GM23338 (cell line): ENCODE results near the gene NOP16. TPM values are rescaled to one million over a fixed set of nuclear protein-coding genes. Genes with fewer than 3 reads are reported as not detected.
A peak's percentile ranks its signal among the peaks of the same experiment; 100 is the strongest.

Experiments
- ATAC-seq: fragments of 200-7000 bp; cut with Tn5 transposase; 3 replicates; pipeline ENCODE4 v1.9.1; 2020
- DNase-seq: peaks from one replicate; pipeline ENCODE4 v3.0.0-alpha.2; 2015; ENCODE audit warnings: low spot score
- H2AFZ ChIP-seq: fragments of 200-600 bp; sonication (generic); 2 replicates; pipeline ENCODE4 v1.8.0; 2016; ENCODE audit warnings: antibody characterized with exemption, mild to moderate bottlenecking, moderate library complexity
- H3F3A ChIP-seq: fragments of 200-600 bp; sonication (generic); replicated peaks from 2 replicates; pipeline ENCODE4 v1.8.0; 2017; ENCODE audit warnings: antibody characterized with exemption, mixed run types, low read depth
- H3K27ac ChIP-seq: fragments of 200-600 bp; sonication (generic); 2 replicates; pipeline ENCODE4 v1.6.1; 2016; ENCODE audit warnings: low read depth
- H3K27me3 ChIP-seq: fragments of 200-600 bp; sonication (generic); 2 replicates; pipeline ENCODE4 v1.8.0; 2016; ENCODE audit warnings: mild to moderate bottlenecking, mixed run types, moderate library complexity; ENCODE audit not compliant: insufficient read depth
- H3K36me3 ChIP-seq: fragments of 200-600 bp; sonication (generic); 2 replicates; pipeline ENCODE4 v1.8.0; 2016; ENCODE audit warnings: mild to moderate bottlenecking; ENCODE audit not compliant: insufficient read depth
- H3K4me1 ChIP-seq: fragments of 200-600 bp; sonication (generic); 2 replicates; pipeline ENCODE4 v1.8.0; 2016; ENCODE audit warnings: mild to moderate bottlenecking, moderate library complexity; ENCODE audit not compliant: insufficient read depth
- H3K4me2 ChIP-seq: fragments of 200-600 bp; sonication (generic); 2 replicates; pipeline ENCODE4 v1.7.1; 2017; ENCODE audit warnings: mixed run types
- H3K4me3 ChIP-seq: fragments of 200-600 bp; sonication (generic); 2 replicates; pipeline ENCODE4 v1.6.1; 2016; ENCODE audit warnings: mixed run types
- H3K79me2 ChIP-seq: fragments of 200-600 bp; sonication (generic); replicated peaks from 2 replicates; pipeline ENCODE4 v1.8.0; 2017; ENCODE audit warnings: mild to moderate bottlenecking; ENCODE audit not compliant: insufficient read depth
- H3K9me2 ChIP-seq: fragments of 200-600 bp; sonication (generic); 2 replicates; pipeline ENCODE4 v1.8.0; 2017; ENCODE audit not compliant: insufficient read depth
- H4K20me1 ChIP-seq: fragments of 200-600 bp; sonication (generic); replicated peaks from 2 replicates; pipeline ENCODE4 v1.8.0; 2017; ENCODE audit warnings: mild to moderate bottlenecking; ENCODE audit not compliant: insufficient read depth
- H3K27ac Mint-ChIP-seq: 2 replicates; pipeline ENCODE4 v1.8.0; 2020; ENCODE audit warnings: inconsistent platforms, mild to moderate bottlenecking, moderate library complexity, mixed read lengths
- H3K27me3 Mint-ChIP-seq: 3 replicates; pipeline ENCODE4 v1.8.0; 2022; ENCODE audit warnings: low read depth, mild to moderate bottlenecking, moderate library complexity, mixed read lengths, inconsistent platforms; ENCODE audit not compliant: insufficient read depth, poor library complexity
- H3K36me3 Mint-ChIP-seq: 3 replicates; pipeline ENCODE4 v1.8.0; 2021; ENCODE audit warnings: low read depth, mild to moderate bottlenecking, inconsistent platforms, moderate library complexity, mixed read lengths
- H3K4me1 Mint-ChIP-seq: 3 replicates; pipeline ENCODE4 v1.8.0; 2020; ENCODE audit warnings: mild to moderate bottlenecking, inconsistent platforms, mixed read lengths
- H3K4me3 Mint-ChIP-seq: 3 replicates; pipeline ENCODE4 v1.8.0; 2021; ENCODE audit warnings: moderate library complexity, mild to moderate bottlenecking, inconsistent platforms, mixed read lengths
- H3K9me3 Mint-ChIP-seq: 3 replicates; pipeline ENCODE4 v1.8.0; 2020; ENCODE audit warnings: moderate library complexity, mild to moderate bottlenecking, inconsistent platforms, mixed read lengths
- CREB1 ChIP-seq: fragments of 250-450 bp; sonication (Bioruptor Pico); IDR thresholded peaks from 2 replicates; pipeline ENCODE4 v1.5.0; 2020; ENCODE audit warnings: low read depth, mild to moderate bottlenecking, moderate library complexity
- EZH2 ChIP-seq: fragments of 200-600 bp; sonication (generic); IDR thresholded peaks from one replicate; pipeline ENCODE4 v1.8.0; 2017; ENCODE audit warnings: antibody characterized with exemption, mild to moderate bottlenecking, low read depth; ENCODE audit not compliant: unreplicated experiment
- EZH2phosphoT487 ChIP-seq: fragments of 200-600 bp; sonication (generic); IDR thresholded peaks from one replicate; pipeline ENCODE4 v1.8.1; 2018; ENCODE audit warnings: antibody characterized with exemption; ENCODE audit not compliant: unreplicated experiment
- NANOG ChIP-seq: IDR thresholded peaks from 2 replicates; pipeline ENCODE4 v1.6.1; 2016; ENCODE audit warnings: antibody characterized with exemption, borderline replicate concordance
- POLR2AphosphoS5 ChIP-seq: IDR thresholded peaks from 2 replicates; pipeline ENCODE4 v1.6.1; 2016; ENCODE audit warnings: antibody characterized with exemption, low read depth
- STAT1 ChIP-seq: IDR thresholded peaks from one replicate; pipeline ENCODE4 v1.6.1; 2016; ENCODE audit warnings: antibody characterized with exemption; ENCODE audit not compliant: unreplicated experiment
- ZNF331 ChIP-seq: fragments of 250-450 bp; sonication (Bioruptor Pico); IDR thresholded peaks from 2 replicates; pipeline ENCODE4 v1.5.0; 2020; ENCODE audit warnings: low read depth, mild to moderate bottlenecking, moderate library complexity
- microRNA counts: library from miRNA; unstranded; fragments of <30 nt; microRNA quantifications from one replicate; lab custom pipeline; 2017
- microRNA-seq: library from miRNA; unstranded; fragments of <30 nt; microRNA quantifications from one replicate; pipeline ENCODE4, GENCODE V29; 2017
- polyA plus RNA-seq: library from polyadenylated mRNA; unstranded; fragments of >200 nt; fragmentation: Nextera tagmentation; extraction: Ambion mirVana; gene quantifications from 2 replicates; pipeline ENCODE4 v1.2.1, GENCODE V29; 2016
- small RNA-seq: library from RNA; depleted of rRNA; stranded (forward); fragments of <200 nt; gene quantifications from one replicate; pipeline ENCODE3, GENCODE V24; 2014; ENCODE audit warnings: low replicate concordance
- total RNA-seq: library from RNA; depleted of rRNA; stranded (reverse); fragments of >200 nt; shearing (Covaris generic); gene quantifications from 2 replicates; pipeline ENCODE4 v1.2.3, GENCODE V29; 2014; rRNA removed

NOP16 gene
- total and polyA plus RNA-seq, 2 experiments from 2014 or later, result 43.4 to 181 TPM

DNA sequence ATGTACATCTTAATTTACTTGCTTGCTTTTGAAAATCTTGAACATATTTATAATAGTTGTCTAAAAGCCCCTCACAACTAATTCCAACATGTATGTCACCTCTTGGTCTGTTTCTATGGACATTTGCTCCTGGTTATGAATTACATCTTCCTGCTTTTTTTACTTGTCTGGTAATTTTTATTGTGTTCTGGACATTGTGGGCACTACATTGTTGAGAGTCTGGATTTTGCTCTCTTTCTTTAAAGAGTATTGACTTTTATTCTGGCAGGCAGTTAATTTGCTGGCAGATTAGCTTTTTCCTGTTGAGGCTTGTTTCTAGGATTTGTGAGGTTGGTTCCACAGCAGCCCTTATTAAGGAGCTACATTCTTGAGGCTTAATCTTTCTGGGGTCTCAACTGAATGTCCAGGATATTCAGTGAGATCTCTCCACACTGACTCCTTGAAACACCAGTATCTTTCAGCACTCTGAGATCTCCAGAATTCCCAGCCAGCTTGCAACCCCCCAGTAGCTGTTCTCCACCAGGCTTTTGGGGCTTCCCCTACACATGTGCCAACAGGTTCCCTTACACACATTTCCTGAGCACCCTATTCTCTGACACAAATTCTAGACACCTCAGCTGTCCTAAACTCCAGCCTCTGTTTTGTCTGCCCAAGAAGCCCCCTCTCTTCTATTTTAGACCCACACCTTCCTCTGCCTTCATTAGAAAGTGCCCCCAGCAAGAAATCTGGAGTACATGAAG lies 54.2 kb downstream of the NOP16 start:
- no peak for ATAC-seq
- no peaks in the 10 kb centered on the region for H3F3A ChIP-seq

More for the DNA sequence above, 54.2 kb downstream of the NOP16 start:
- Mint-ChIP-seq H3K4me1 (no peaks in the 10 kb centered on the region), H3K27me3 (no peaks in the 10 kb centered on the region), H3K4me3 (no peak overlapping the region), H3K27ac (no peak overlapping the region), H3K36me3 (peaks cover 26% of the 10 kb centered on the region), H3K9me3 (peaks cover 4% of the 10 kb centered on the region; the same call in 1 of the 3 replicates)
- TF ChIP-seq EZH2 (no peak), EZH2phosphoT487 (no peak), CREB1 (CRISPR knock-in tag) (no peak), POLR2AphosphoS5 (no peak), STAT1 (no peak), ZNF331 (CRISPR knock-in tag) (no peak), NANOG (no peak)
- Histone ChIP-seq H4K20me1 (no peaks in the 10 kb centered on the region), H3K79me2 (no peaks in the 10 kb centered on the region), H3K36me3 (no peaks in the 10 kb centered on the region), H3K27ac (no peak overlapping the region), H3K4me2 (no peak overlapping the region), H3K27me3 (no peaks in the 10 kb centered on the region), H3K4me1 (no peaks in the 10 kb centered on the region), H2AFZ (no peak overlapping the region), H3K4me3 (no peak overlapping the region), H3K9me2 (no peaks in the 10 kb centered on the region)
- DNase-seq, result no peak

MicroRNA genes within 50 kb of the gene (microRNA counts, 767-probe panel; counts per million panel counts)
- not detected for microRNA hsa-miR-1271-5p (lab: Ali Mortazavi, UCI)

Small RNA genes within 50 kb of the gene (microRNA-seq; reads per million reads assigned to microRNA genes)
- 1.8 reads per million for gene MIR1271

Small RNA genes within 50 kb of the gene (small RNA-seq; reads per million reads assigned to genes)
- gene MIR1271, result 0.30 reads per million, percentile 12 among the genes with 10 or more reads in this experiment

Other genes starting within 250 kb of the NOP16 start
- 8.2 and 14.6 TPM in 2 replicates for gene SIMC1, start 150.2 kb downstream of the NOP16 start, total RNA-seq
- 8.6 and 9.4 TPM in 2 replicates for gene SIMC1, start 150.2 kb downstream of the NOP16 start, polyA plus RNA-seq
- 87.2 and 87.4 TPM in 2 replicates for gene KIAA1191, start 26.8 kb downstream of the NOP16 start, total RNA-seq
- 52.3 and 53.7 TPM in 2 replicates for gene KIAA1191, start 26.8 kb downstream of the NOP16 start, polyA plus RNA-seq
- gene ARL10, start 23.1 kb downstream of the NOP16 start, total RNA-seq, result 6.7 and 7.9 TPM in 2 replicates
- gene ARL10, start 23.1 kb downstream of the NOP16 start, polyA plus RNA-seq, result 2.0 and 2.5 TPM in 2 replicates
- 50.1 and 67.7 TPM in 2 replicates for gene HIGD2A, start 153 bp upstream of the NOP16 start, total RNA-seq
- gene HIGD2A, start 153 bp upstream of the NOP16 start, polyA plus RNA-seq, result 194 and 206 TPM in 2 replicates
- 34.0 and 41.4 TPM in 2 replicates for gene CLTB, start 27.9 kb upstream of the NOP16 start, total RNA-seq
- gene CLTB, start 27.9 kb upstream of the NOP16 start, polyA plus RNA-seq, result 26.8 and 30.1 TPM in 2 replicates
- 32.8 and 34.6 TPM in 2 replicates for gene FAF2, start 59.8 kb upstream of the NOP16 start, total RNA-seq
- gene FAF2, start 59.8 kb upstream of the NOP16 start, polyA plus RNA-seq, result 36.4 and 37.6 TPM in 2 replicates
- 78.5 and 104 TPM in 2 replicates for gene RNF44, start 148.8 kb upstream of the NOP16 start, total RNA-seq
- 56.7 and 59.3 TPM in 2 replicates for gene RNF44, start 148.8 kb upstream of the NOP16 start, polyA plus RNA-seq
- not detected in 2 replicates for gene CDHR2, start 160.7 kb upstream of the NOP16 start, total RNA-seq
- 0.17 TPM in 1 of 2 replicates, not detected in the other for gene CDHR2, start 160.7 kb upstream of the NOP16 start, polyA plus RNA-seq
- 11.7 and 14.6 TPM in 2 replicates for gene GPRIN1, start 221.6 kb upstream of the NOP16 start, total RNA-seq
- 3.8 and 4.4 TPM in 2 replicates for gene GPRIN1, start 221.6 kb upstream of the NOP16 start, polyA plus RNA-seq
- gene SNCB, start 241.9 kb upstream of the NOP16 start, total RNA-seq, result 1.8 and 3.6 TPM in 2 replicates
- 13.5 and 13.8 TPM in 2 replicates for gene SNCB, start 241.9 kb upstream of the NOP16 start, polyA plus RNA-seq
- 0.17 TPM in 1 of 2 replicates, not detected in the other for gene EIF4E1B, start 242.1 kb upstream of the NOP16 start, total RNA-seq
- 0.10 TPM in 1 of 2 replicates, not detected in the other for gene EIF4E1B, start 242.1 kb upstream of the NOP16 start, polyA plus RNA-seq